Measurements from ENCODE around the gene ABRACL. TPM values are rescaled to one million over a fixed set of nuclear protein-coding genes. Genes with fewer than 3 reads are reported as not detected.

ABRACL gene
- total and polyA plus RNA-seq, 2 of the 4 experiments (the other 2 are of a cell fraction): 16.0 to 27.9 TPM

DNA sequence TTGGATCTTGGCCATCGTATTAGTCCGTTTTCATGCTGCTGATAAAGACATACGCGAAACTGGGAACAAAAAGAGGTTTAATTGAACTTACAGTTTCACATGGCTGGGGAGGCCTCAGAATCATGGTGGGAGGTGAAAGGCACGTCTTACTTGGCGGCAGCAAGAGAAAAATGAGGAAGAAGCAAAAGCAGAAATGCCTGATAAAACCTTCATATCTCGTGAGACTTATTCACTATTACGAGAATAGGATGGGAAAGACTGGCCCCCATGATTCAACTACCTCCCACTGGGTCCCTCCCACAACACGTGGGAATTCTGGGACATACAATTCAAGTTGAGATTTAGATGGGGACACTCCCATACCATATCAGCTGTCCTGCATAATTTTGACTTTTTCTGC is 20.4 kb upstream of the ABRACL start:
- in situ Hi-C loops (cut with MboI; ENCODE audit: low sequenced_read_pairs) (no loop called here), intact Hi-C loops (cut with micrococcal nuclease) (no loop called here), dilution Hi-C loops (cut with HindIII; ENCODE audit: low sequenced_read_pairs, unreplicated experiment) (no loop called here)
- H3K4me3 ChIP-seq (ENCODE audit: insufficient read depth, low read depth, low read length): no peak overlapping the region
- POLR2A ChIA-PET (ENCODE audit: unreplicated experiment): no interaction called here
- H2BK20ac ChIP-seq (ENCODE audit: low read depth, low read length): no peak overlapping the region
- H3K4me2 ChIP-seq (ENCODE audit: low read depth, low read length): no peak overlapping the region
- no peaks in the 10 kb centered on the region for H3K36me3 ChIP-seq (ENCODE audit: control insufficient read depth, insufficient read depth, low read length)
- H3K9ac ChIP-seq (ENCODE audit: low read depth, low read length): no peak overlapping the region
- H3K9me3 ChIP-seq (ENCODE audit: control insufficient read depth, insufficient read depth, low read length): no peaks in the 10 kb centered on the region
- H4K20me1 ChIP-seq (ENCODE audit: insufficient read depth, low read length): no peaks in the 10 kb centered on the region
- peaks cover 18% of the 10 kb centered on the region for H3K27me3 ChIP-seq (ENCODE audit: control insufficient read depth, insufficient read depth, low read length)
- ATAC-seq (ENCODE audit: low read depth): no peak
- no peaks in the 10 kb centered on the region for H3K9me1 ChIP-seq (ENCODE audit: insufficient read depth, low read length)
- no peak overlapping the region for H3K56ac ChIP-seq (ENCODE audit: extremely low read depth, insufficient read depth, low read length)
- no peaks in the 10 kb centered on the region for H3K79me1 ChIP-seq (ENCODE audit: low read depth in 1 of 2, low read length in 2 of 2)
- CTCF ChIA-PET: no interaction called here
- H3K14ac ChIP-seq (replicated peaks; ENCODE audit: low read depth, low read length): no peak overlapping the region
- no peak overlapping the region for H3K23ac ChIP-seq (ENCODE audit: low read depth, low read length)
- no peaks in the 10 kb centered on the region for H3K4me1 ChIP-seq (ENCODE audit: control insufficient read depth, insufficient read depth, low read length)
- H2BK120ac ChIP-seq (ENCODE audit: low read depth, low read length): no peak overlapping the region
- no CpG with 5 or more reads among the region's 9 CpGs for WGBS, 2 experiments (ENCODE audit: extremely low coverage in 2 of 2, insufficient read length in 1 of 2)
- H4K8ac ChIP-seq (ENCODE audit: low read depth in 2 of 2, low read length in 2 of 2): no peak overlapping the region
- no peak overlapping the region for H3K18ac ChIP-seq (ENCODE audit: low read depth, low read length)
- no peak overlapping the region for H4K91ac ChIP-seq (ENCODE audit: insufficient read depth, low read depth, low read length)
- H3K4ac ChIP-seq (ENCODE audit: low read depth, low read length): no peak overlapping the region
- no peak overlapping the region for H2AK5ac ChIP-seq (ENCODE audit: low read depth, low read length)
- H2AFZ ChIP-seq (replicated peaks; ENCODE audit: low read length, poor library complexity): no peak overlapping the region
- no peak overlapping the region for H3K27ac ChIP-seq (ENCODE audit: insufficient read depth, low read length)
- H2AK9ac ChIP-seq (replicated peaks; ENCODE audit: low read depth, low read length, poor library complexity): no peak overlapping the region
- DNase-seq: no peak
- H2BK5ac ChIP-seq (ENCODE audit: low read depth, low read length, poor library complexity, severe bottlenecking): no peak overlapping the region
- BruUV-seq (replicated peaks): no TSS peak
- no peak overlapping the region for H2BK15ac ChIP-seq (ENCODE audit: low read depth, low read length)
- H4K5ac ChIP-seq (ENCODE audit: low read depth, low read length): no peak overlapping the region
- TF ChIP-seq CHD1 (IDR thresholded peaks at IDR 0.05; ENCODE audit: low read depth, low read length) (no peak), FOS (IDR thresholded peaks at IDR 0.05; ENCODE audit: low read depth, low read length) (no peak)

All from IMR-90 (cell line).